Prostate gland (tissue), 2 donors: ENCODE measurements around the gene ALDH1L1.

Experiments used
- CTCF ChIP-seq, 4 experiments: fragments of 200-600 bp in 2 of 4; fragments of 450-650 bp in 2 of 4; sonication (generic) in 2 of 4; IDR thresholded peaks; 1 replicate in 3 of 4; 2 replicates in 1 of 4; pipeline ENCODE4 v1.5.1; 2016 to 2019; ENCODE audit warnings: antibody characterized with exemption in 4 of 4, mild to moderate bottlenecking in 2 of 4, moderate library complexity in 2 of 4
- POLR2A ChIP-seq: fragments of 450-650 bp; IDR thresholded peaks from one replicate; pipeline ENCODE4 v1.6.1; 2016; ENCODE audit warnings: antibody characterized with exemption, mild to moderate bottlenecking
- POLR2AphosphoS5 ChIP-seq: sonication (generic); formaldehyde crosslinking; IDR thresholded peaks from one replicate; pipeline ENCODE4 v1.6.1; 2017; ENCODE audit warnings: antibody characterized with exemption

DNA sequence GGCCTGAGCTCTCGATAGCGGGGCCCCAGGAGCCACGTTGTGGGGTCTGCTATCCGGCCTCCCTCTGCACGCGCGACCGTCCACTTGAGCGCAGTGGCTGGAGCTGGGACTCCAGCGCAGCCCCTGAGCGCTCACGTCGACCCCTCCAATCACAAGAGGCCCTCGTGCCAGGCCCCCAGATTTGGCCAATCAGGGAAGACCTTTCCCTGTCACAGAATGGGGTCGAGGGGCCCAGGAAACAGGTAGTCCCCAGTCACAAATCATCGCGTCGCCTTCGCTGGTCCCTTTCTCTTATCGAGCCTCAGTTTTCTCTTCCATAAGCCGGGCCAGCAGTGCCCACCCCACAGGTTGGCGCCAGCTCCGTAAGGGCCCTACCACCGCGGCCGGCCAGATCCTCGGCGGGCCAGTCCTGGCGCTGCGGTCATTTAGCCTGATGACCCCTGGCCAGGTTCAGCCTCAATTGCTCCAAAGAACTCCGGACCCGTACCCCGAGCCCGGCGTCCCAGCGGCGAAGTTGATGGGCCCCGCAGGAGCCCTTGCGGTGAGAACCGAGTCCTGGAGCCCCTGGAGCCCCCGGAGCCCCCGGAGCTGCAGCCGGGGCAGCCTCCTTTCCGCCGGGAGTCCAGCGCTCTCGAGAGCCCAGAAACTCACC is 435 bp downstream of the ALDH1L1 start:
- TF ChIP-seq CTCF (IDR thresholded peaks at IDR 0.05) (no peak), POLR2A (peak; percentile 49), POLR2AphosphoS5 (no peak)
